Trophoblast cell (in vitro differentiated cells and primary cell): ENCODE measurements around the gene MTNR1B.

Source experiments
- DNase-seq, 2 donors: peaks; one replicate each; pipeline ENCODE4 v3.0.0-alpha.2; 2016
- H2AFZ ChIP-seq: 2 replicates; pipeline ENCODE4 v1.6.1; 2013; ENCODE audit warnings: low read length, moderate library complexity, mild to moderate bottlenecking; ENCODE audit not compliant: insufficient read depth, poor library complexity
- H2AK5ac ChIP-seq: 2 replicates; pipeline ENCODE4 v1.6.1; 2013; ENCODE audit warnings: mild to moderate bottlenecking, low read length
- H2BK120ac ChIP-seq: 2 replicates; pipeline ENCODE4 v1.6.1; 2013; ENCODE audit warnings: low read length, mild to moderate bottlenecking, moderate library complexity; ENCODE audit not compliant: insufficient read depth, poor library complexity
- H2BK12ac ChIP-seq: 2 replicates; pipeline ENCODE4 v1.6.1; 2013; ENCODE audit warnings: mild to moderate bottlenecking, low read length, moderate library complexity
- H2BK5ac ChIP-seq: 2 replicates; pipeline ENCODE4 v1.6.1; 2013; ENCODE audit warnings: low read length, low read depth, moderate library complexity, mild to moderate bottlenecking; ENCODE audit not compliant: poor library complexity
- H3K14ac ChIP-seq: 2 replicates; pipeline ENCODE4 v1.6.1; 2013; ENCODE audit warnings: mild to moderate bottlenecking, low read length
- H3K18ac ChIP-seq: 2 replicates; pipeline ENCODE4 v1.6.1; 2013; ENCODE audit warnings: mild to moderate bottlenecking, low read length
- H3K23ac ChIP-seq: 2 replicates; pipeline ENCODE4 v1.6.1; 2013; ENCODE audit warnings: low read length
- H3K27ac ChIP-seq: 2 replicates; pipeline ENCODE4 v1.5.1; 2013; ENCODE audit warnings: low read depth, mild to moderate bottlenecking, inconsistent platforms, low read length, moderate library complexity
- H3K27me3 ChIP-seq: 2 replicates; pipeline ENCODE4 v1.6.1; 2013; ENCODE audit warnings: inconsistent platforms, mild to moderate bottlenecking, low read length, moderate library complexity; ENCODE audit not compliant: insufficient read depth
- H3K36me3 ChIP-seq, 2 experiments: 1 replicate in 1 of 2; 2 replicates in 1 of 2; pipeline ENCODE4 v1.6.1; 2013; ENCODE audit warnings: low read length in 2 of 2, mild to moderate bottlenecking in 2 of 2, moderate library complexity in 1 of 2; ENCODE audit not compliant: insufficient read depth in 2 of 2, control insufficient read depth in 1 of 2
- H3K4ac ChIP-seq: 2 replicates; pipeline ENCODE4 v1.6.1; 2013; ENCODE audit warnings: low read depth, mild to moderate bottlenecking, low read length, moderate library complexity
- H3K4me1 ChIP-seq, 2 experiments: 1 replicate in 1 of 2; 2 replicates in 1 of 2; pipeline ENCODE4 v1.6.1; 2013; ENCODE audit warnings: low read length in 2 of 2, mild to moderate bottlenecking in 2 of 2, moderate library complexity in 1 of 2; ENCODE audit not compliant: insufficient read depth in 2 of 2, control insufficient read depth in 1 of 2
- H3K4me2 ChIP-seq: 2 replicates; pipeline ENCODE4 v1.6.1; 2013; ENCODE audit warnings: inconsistent platforms, mild to moderate bottlenecking, low read length, moderate library complexity
- H3K4me3 ChIP-seq: 2 replicates; pipeline ENCODE4 v1.5.1; 2013; ENCODE audit warnings: mild to moderate bottlenecking, low read depth, low read length, inconsistent platforms
- H3K79me1 ChIP-seq: one replicate; pipeline ENCODE4 v1.6.1; 2013; ENCODE audit warnings: low read length
- H3K79me2 ChIP-seq: 2 replicates; pipeline ENCODE4 v1.6.1; 2013; ENCODE audit warnings: low read length, mild to moderate bottlenecking; ENCODE audit not compliant: control insufficient read depth, insufficient read depth, poor library complexity
- H3K9ac ChIP-seq: 2 replicates; pipeline ENCODE4 v1.6.1; 2013; ENCODE audit warnings: mild to moderate bottlenecking, low read length
- H3K9me3 ChIP-seq: 2 replicates; pipeline ENCODE4 v1.6.1; 2013; ENCODE audit warnings: low read depth, mild to moderate bottlenecking, control low read depth, inconsistent platforms, low read length; ENCODE audit not compliant: insufficient read depth
- H4K12ac ChIP-seq: 2 replicates; pipeline ENCODE4 v1.6.1; 2013; ENCODE audit warnings: low read depth, mild to moderate bottlenecking, low read length, moderate library complexity
- H4K8ac ChIP-seq: 2 replicates; pipeline ENCODE4 v1.6.1; 2013; ENCODE audit warnings: low read depth, mild to moderate bottlenecking, low read length, moderate library complexity
- H4K91ac ChIP-seq: one replicate; pipeline ENCODE4 v1.6.1; 2013; ENCODE audit warnings: low read depth, mild to moderate bottlenecking, low read length, moderate library complexity
- WGBS: extraction: QIAGEN DNeasy Blood & Tissue Kit; methylation state at CpG from one replicate; pipeline ENCODE4 v1.1.7; 2013; ENCODE audit warnings: missing lambda C conversion rate; ENCODE audit not compliant: insufficient read length, insufficient coverage; ENCODE audit errors: extremely low coverage; 5-methylcytosine and 5-hydroxymethylcytosine counted together

Gene MTNR1B

DNA sequence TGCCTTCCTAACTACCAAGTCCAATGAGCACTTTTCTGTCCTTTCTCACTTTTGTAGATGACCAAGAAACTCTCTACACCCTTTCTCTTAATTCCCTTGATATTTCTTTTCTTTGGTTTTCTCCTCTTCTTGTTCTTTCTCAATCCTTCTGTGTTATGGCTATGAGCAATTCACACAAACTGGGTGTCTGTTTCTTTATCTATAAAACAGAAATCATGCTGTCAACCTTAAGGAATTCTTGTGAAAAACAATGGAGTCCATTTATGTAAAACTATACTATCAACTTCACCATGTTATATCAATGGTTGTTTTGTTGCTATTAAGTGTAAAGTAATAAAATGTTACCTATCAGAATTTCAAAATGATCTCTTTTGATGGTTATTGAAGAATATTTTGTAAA, 7.2 kb downstream of the MTNR1B start:
- no peak overlapping the region for H2AFZ ChIP-seq
- no peak overlapping the region for H3K27ac ChIP-seq
- no peak overlapping the region for H3K4me2 ChIP-seq
- H3K4me3 ChIP-seq, result no peak overlapping the region
- no peak overlapping the region for H4K8ac ChIP-seq
- no peak overlapping the region for H2AK5ac ChIP-seq
- no peak for DNase-seq
- no peak overlapping the region for H3K18ac ChIP-seq
- H2BK12ac ChIP-seq, result no peak overlapping the region
- no peak overlapping the region for H4K91ac ChIP-seq
- H4K12ac ChIP-seq, result no peak overlapping the region
- no peaks in the 10 kb centered on the region for H3K27me3 ChIP-seq
- H3K79me1 ChIP-seq, result no peaks in the 10 kb centered on the region
- no peak overlapping the region for H2BK120ac ChIP-seq
- no peaks in the 10 kb centered on the region for H3K79me2 ChIP-seq
- H2BK5ac ChIP-seq, result no peak overlapping the region
- no peak overlapping the region for H3K23ac ChIP-seq
- no peak overlapping the region for H3K9ac ChIP-seq
- H3K4ac ChIP-seq, result no peak overlapping the region
- H3K9me3 ChIP-seq, result peaks cover 2% of the 10 kb centered on the region
- H3K36me3 ChIP-seq, result no peaks in the 10 kb centered on the region
- no peaks in the 10 kb centered on the region for H3K4me1 ChIP-seq
- no peak overlapping the region for H3K14ac ChIP-seq

DNA sequence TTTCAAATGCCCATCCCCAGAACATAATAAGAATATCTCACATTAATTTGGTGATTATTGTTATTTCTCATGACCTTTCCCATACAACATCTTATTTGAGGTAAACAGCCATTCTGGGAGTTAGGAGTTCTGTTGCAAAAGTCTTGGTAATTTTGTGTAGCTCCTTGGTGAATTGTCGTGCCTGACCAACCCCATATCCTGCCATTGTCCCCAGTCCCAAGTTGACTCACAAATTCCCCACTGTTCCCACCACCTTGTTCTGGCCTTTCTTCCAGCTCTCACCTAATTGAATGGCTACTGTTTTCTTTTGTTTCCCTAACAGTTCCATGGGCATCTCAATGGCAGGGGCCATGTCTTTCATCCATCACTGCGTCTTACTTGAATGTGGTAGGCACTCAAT, 8.0 kb downstream of the MTNR1B start:
- peaks cover 2% of the 10 kb centered on the region for H3K9me3 ChIP-seq
- no peak overlapping the region for H2AK5ac ChIP-seq
- H3K23ac ChIP-seq, result no peak overlapping the region
- no peak overlapping the region for H4K8ac ChIP-seq
- no peak overlapping the region for H4K91ac ChIP-seq
- no peak overlapping the region for H2BK12ac ChIP-seq
- H3K4me1 ChIP-seq, result no peaks in the 10 kb centered on the region
- no peaks in the 10 kb centered on the region for H3K36me3 ChIP-seq
- no peaks in the 10 kb centered on the region for H3K27me3 ChIP-seq
- H2BK120ac ChIP-seq, result no peak overlapping the region
- no peak overlapping the region for H2AFZ ChIP-seq
- no peak for DNase-seq
- H3K9ac ChIP-seq, result no peak overlapping the region
- no peak overlapping the region for H2BK5ac ChIP-seq
- WGBS, result no CpG with 5 or more reads among the region's 2 CpGs
- no peak overlapping the region for H3K4me2 ChIP-seq
- no peak overlapping the region for H3K4ac ChIP-seq
- no peaks in the 10 kb centered on the region for H3K79me1 ChIP-seq
- no peak overlapping the region for H4K12ac ChIP-seq
- H3K79me2 ChIP-seq, result no peaks in the 10 kb centered on the region
- H3K18ac ChIP-seq, result no peak overlapping the region
- no peak overlapping the region for H3K14ac ChIP-seq
- no peak overlapping the region for H3K27ac ChIP-seq
- H3K4me3 ChIP-seq, result no peak overlapping the region

- no peaks in the 10 kb centered on the region for H3K36me3 ChIP-seq
- no peak overlapping the region for H3K27ac ChIP-seq
- no CpG with 5 or more reads among the region's 7 CpGs for WGBS
- H4K91ac ChIP-seq, result no peak overlapping the region
- no peaks in the 10 kb centered on the region for H3K4me1 ChIP-seq
- no peak overlapping the region for H3K14ac ChIP-seq
- H3K9ac ChIP-seq, result no peak overlapping the region
- H3K4ac ChIP-seq, result no peak overlapping the region
- no peak overlapping the region for H2AK5ac ChIP-seq
- no peaks in the 10 kb centered on the region for H3K27me3 ChIP-seq
- no peak overlapping the region for H2BK120ac ChIP-seq
- DNase-seq, result no peak
- no peak overlapping the region for H3K4me2 ChIP-seq
- H4K8ac ChIP-seq, result no peak overlapping the region
- no peak overlapping the region for H2AFZ ChIP-seq
- no peak overlapping the region for H3K18ac ChIP-seq
- no peaks in the 10 kb centered on the region for H3K79me2 ChIP-seq
- H3K9me3 ChIP-seq, result peaks cover 2% of the 10 kb centered on the region
- no peak overlapping the region for H2BK5ac ChIP-seq
- no peak overlapping the region for H3K23ac ChIP-seq
- no peaks in the 10 kb centered on the region for H3K79me1 ChIP-seq
- H3K4me3 ChIP-seq, result no peak overlapping the region
- no peak overlapping the region for H2BK12ac ChIP-seq
- no peak overlapping the region for H4K12ac ChIP-seq
These were observed 9.0 kb downstream of the MTNR1B start for GRCh38 chr11:92978271-92979111.

GRCh38 chr11:92979176-92979575, 9.7 kb downstream of the MTNR1B start:
- no peaks in the 10 kb centered on the region for H3K4me1 ChIP-seq

More at GRCh38 chr11:92979176-92979575, 9.7 kb downstream of the MTNR1B start:
- no peak overlapping the region for H3K18ac ChIP-seq
- no peak overlapping the region for H2BK5ac ChIP-seq
- no CpG with 5 or more reads among the region's 1 CpG for WGBS
- no peaks in the 10 kb centered on the region for H3K79me1 ChIP-seq
- H3K4me3 ChIP-seq, result no peak overlapping the region
- H4K8ac ChIP-seq, result no peak overlapping the region
- DNase-seq, result no peak
- H3K4me2 ChIP-seq, result no peak overlapping the region
- no peak overlapping the region for H4K12ac ChIP-seq
- H3K14ac ChIP-seq, result no peak overlapping the region
- no peaks in the 10 kb centered on the region for H3K27me3 ChIP-seq
- no peak overlapping the region for H2AK5ac ChIP-seq
- H2BK120ac ChIP-seq, result no peak overlapping the region
- no peak overlapping the region for H2BK12ac ChIP-seq
- no peaks in the 10 kb centered on the region for H3K36me3 ChIP-seq
- H3K9me3 ChIP-seq, result peaks cover 2% of the 10 kb centered on the region
- H4K91ac ChIP-seq, result no peak overlapping the region
- H2AFZ ChIP-seq, result no peak overlapping the region
- no peak overlapping the region for H3K9ac ChIP-seq
- no peak overlapping the region for H3K4ac ChIP-seq
- no peak overlapping the region for H3K23ac ChIP-seq
- no peak overlapping the region for H3K27ac ChIP-seq
- H3K79me2 ChIP-seq, result no peaks in the 10 kb centered on the region
